Stimulated activated CD8-positive, alpha-beta memory T cell treated with anti-CD3 and anti-CD28 coated beads, Interleukin-7, amount 100 ng/mL, for 4 hours (primary cell): ENCODE measurements around the gene TBC1D19.
"Not testable (repeated sequence)": the region's sequence is repeated elsewhere in the genome, so short reads cannot be mapped to it uniquely, and the experiment has no call there.

Experiments
- DNase-seq, 2 donors: peaks; one replicate each; pipeline ENCODE4 v3.0.0-alpha.2; 2020; ENCODE audit warnings: low read depth in 2 of 2

The TBC1D19 gene

DNA sequence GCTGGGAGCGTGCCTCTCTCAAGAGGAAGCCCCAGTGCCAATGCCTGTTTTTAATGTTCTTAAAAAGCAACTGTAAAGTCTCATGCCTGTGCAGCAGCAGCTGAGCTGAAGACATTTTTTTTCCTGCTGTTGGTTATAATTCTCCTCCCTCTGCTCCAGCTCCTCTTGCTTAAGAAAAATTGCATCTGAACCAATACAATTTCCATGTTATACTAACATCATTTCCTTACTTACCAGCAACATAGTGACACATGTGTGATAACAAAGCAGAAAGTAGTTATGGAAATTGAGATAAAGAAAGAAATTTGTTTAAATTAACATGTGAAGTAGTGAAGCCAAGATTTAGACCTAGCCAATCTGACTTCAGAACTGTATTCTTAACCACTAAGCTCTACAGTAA lies 101.4 kb downstream of the TBC1D19 start:
- DNase-seq, result no peak

DNA sequence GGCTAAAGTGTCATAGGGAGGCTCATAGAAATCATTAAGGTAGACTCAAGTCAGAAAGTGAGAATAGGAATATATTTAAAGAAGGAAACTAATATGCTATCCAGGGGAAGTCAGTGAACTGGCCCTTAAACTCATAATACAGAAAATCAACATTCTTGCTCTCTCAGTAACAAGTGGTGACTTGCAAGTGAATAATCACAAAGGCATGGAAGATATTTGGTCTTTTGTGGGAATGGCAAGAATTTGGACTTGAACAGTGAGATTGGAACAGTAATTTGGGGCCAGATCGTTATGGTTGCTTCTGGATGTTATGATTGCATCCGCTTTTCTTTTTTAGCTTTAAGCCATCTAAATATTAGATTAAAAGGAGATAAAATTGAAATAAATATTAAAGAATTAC lies 103.8 kb downstream of the TBC1D19 start:
- no peak for DNase-seq

DNA sequence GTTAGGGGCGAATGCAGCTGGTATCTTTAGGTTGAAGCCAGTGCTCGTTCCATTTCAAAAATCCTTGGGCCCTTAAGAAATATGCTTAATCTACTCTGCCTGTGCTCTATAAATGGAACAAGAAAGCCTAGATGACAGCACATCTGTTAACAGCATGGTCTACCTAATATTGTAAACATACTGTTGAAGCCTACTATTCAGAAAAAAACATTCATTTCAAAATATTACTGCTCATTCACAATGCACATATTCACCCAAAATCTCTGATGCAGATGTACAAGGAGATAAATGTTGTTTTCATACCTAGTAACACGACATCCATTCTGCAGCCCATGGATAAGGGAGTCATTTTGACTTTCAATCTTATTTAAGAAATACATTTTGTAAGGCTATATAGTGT lies 106.6 kb downstream of the TBC1D19 start:
- DNase-seq, result no peak

DNA sequence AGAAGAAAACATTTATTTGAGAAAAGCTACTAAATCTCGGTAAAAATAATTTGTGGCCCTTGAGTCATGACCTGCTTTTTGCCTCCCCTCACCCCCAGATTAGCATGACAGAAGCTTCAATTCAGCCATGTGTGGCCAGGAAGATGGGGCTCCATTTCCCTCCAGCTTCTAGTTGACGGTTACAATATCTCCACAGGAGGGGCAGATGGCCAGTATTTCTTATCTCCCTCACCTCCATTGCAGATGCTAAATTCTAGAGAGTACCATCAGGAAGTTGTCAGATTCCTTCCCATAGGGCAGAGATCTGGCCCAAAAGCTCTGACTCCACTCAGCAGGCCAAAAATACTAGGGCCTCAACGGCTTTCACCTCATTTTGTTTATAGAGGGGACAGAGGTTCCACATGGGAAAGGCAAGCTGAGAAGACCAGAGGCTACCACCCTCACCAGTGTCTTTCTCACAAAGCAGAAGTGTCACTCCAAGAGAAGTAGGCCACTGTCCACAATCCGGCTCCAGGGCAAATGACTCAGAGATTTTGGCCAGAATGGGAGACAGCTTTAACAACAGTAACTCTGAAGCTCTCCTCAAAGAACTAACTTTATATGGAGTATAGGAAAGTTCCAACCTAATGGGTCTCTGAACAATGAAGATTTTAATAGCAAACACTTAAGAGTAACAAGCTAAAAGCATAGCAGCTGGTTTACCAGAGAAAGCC lies 108.3 kb downstream of the TBC1D19 start:
- DNase-seq, result no peak

DNA sequence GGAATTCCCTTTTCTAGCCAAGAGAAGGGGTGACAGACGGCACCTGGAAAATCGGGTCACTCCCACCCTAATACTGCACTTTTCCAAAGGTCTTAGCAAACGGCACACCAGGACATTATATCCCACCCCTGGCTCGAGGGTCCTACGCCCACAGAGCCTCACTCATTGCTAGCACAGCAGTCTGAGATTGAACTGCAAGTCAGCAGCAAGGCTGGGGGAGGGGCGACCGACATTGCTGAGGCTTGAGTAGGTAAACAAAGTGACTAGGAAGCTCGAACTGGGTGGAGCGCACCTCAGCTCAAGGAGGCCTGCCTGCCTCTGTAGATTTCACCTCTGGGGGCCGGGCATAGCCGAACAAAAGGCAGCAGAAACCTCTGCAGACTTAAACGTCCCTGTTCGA lies 110.2 kb downstream of the TBC1D19 start:
- DNase-seq, result not testable (repeated sequence)

DNA sequence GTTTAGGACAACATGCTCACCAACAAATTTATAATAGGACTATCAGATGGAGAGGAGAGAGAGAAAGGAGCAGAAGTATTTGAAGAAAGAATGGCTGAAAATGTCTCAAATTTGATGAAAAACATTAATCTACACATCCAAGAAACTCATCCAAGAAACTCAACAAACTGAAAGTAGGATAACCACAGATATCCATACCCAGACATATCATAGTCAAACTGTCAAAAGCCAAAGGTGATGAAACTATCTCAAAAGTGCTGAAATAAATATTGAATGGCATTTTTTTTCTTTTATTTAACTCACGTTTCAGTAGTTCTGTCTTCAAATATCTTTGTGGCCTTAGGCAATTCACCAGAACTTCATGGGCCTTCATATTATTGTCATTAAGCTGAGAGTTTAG lies 116.2 kb downstream of the TBC1D19 start:
- DNase-seq, result no peak

DNA sequence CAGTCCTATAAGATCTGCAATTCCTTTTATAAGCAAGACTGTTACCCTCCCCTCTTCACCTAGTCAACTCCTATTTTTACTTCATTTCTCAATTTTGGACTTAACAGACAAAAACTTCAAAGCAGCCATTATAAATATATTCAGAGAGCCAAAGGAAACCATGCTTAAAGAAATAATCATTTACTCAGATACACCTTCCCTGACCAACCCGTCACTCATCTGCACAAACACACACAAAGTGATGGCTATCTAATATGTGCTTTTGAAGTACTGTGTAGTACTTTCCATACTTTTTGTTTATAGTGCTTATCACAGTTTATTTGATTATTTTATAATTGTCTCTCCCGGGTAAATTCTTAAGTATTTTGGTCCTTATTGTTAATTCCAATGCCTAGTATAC lies 117.2 kb downstream of the TBC1D19 start:
- no peak for DNase-seq

DNA sequence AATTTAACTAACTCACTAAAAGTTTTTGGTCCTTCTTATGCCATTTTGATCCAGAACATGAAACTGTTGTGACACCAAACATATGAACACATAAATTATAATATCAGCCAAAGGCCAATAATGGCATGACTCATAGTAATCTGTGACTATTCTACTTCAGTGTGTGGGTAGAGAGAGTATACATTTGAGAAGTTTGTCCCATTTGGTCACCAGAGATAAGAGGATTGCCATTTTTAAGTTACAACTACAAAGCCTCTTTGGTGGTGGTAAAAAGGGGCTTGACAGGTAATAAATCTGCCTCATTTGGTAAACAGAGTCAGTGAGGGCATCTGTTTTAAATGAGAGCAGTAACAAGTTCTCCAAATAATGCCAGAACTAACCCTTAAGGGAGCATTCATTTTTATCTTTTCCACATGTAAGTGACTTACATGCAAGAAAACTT lies 117.9 kb downstream of the TBC1D19 start:
- DNase-seq, result no peak

DNA sequence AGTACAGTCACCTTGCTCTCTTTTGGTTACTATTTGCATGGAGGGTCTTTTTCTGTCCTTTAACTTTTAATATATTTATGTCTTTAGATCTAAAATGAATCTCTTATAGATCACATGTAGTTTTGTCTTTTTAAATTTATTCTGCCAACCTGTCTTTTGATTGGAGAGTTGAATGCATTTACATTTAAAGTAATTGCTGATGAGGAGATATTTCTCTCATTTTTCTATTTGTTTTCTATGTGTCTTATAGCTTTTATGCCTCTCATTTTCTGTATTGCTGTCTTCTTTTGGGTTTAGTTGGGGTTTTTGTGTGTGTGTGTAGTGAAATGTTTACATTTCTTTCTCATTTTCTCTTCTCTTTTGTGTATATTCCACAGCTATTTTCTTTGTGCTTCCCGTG lies 123.5 kb downstream of the TBC1D19 start:
- no peak for DNase-seq

DNA sequence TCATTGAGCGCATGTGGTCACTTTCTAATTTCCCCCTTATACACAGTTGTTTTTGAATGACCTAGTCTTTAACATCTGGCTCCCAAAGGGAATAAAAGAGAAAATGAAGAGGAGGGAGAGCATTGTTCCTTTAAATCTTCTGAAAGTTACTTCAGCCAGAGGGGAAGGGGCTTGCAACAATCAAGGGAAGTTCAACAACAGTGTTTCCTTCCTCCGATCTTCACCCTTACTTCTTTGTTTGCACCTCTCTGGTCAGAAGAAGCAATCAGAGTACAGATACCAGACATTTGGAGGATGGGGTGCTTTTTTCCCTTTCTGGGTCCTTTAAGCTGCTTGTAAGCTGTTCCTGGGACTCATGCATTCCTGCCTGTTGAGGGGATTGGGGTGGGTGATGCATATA lies 125.4 kb downstream of the TBC1D19 start:
- DNase-seq, result no peak

DNA sequence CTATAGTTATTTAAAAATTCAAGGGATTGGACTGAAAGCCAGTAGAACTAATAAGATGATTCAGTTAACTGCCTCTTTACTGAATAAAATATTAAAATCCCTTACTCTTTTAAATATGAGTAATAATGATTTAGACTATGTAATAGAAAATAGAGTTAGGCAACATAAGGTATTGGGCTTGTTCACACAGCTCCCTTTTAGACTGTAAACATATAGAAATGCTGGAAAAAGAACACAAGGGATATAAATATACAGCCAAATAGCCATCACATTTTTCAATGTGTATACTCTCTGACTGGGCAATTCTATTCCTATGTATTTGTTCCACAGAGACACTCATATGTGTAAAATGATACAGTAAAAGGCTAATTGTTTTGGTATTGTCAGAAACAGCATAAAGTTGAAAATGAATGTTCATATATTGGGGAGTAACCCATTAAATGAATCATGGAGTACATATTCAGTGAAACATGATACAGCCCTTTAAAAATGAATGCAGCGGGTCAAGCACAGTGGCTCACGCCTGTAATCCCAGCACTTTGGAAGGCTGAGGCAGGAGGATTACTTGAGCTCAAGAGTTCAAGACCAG lies 129.8 kb downstream of the TBC1D19 start:
- no peak for DNase-seq

DNA sequence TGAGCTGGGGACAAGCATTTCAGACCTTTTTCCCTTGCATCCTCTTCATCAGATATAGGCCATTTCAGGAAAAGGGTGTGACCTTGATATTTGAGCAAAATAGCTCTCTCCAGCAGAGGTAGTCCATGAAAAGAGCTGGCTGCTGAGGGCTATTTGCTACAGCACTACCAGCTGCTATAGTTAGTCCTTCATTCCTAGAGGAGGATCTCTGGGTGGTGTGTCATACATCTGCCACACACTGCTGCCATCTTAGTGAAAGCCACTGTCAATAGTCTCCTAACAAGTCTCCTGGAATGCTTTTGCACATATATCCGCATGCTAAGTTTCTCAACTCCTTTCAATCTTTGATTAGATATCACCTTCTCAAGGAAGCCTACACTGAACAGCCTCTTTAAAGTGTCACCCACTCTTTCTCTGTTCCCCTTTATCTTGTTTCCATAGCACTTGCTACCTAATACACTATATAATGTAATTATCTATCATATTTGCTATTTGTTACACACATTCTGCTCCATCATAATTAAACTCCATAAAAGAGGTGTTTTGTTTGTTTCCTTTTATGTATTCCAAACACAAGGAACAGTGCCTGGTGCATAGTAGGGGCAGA lies 131.9 kb downstream of the TBC1D19 start:
- DNase-seq, result no peak

DNA sequence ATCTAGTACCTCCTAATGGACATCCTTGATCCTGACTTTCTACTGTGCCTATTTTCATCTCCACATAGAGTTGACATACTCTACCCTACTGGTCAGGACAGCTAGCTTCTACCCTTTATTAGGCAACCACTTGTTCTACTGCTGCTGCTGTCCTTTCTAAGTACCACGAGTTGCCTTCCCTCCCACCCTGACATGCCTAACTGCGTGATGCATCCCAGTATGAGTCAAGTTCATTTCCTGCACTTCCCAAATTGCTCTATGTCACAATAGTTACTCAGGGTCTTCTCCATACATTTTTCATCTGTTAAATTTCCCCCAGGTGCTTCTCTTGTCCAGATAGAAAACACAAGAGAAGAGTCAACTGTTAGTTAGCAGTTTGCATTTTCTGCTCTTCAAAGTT lies 133.4 kb downstream of the TBC1D19 start:
- DNase-seq, result no peak

DNA sequence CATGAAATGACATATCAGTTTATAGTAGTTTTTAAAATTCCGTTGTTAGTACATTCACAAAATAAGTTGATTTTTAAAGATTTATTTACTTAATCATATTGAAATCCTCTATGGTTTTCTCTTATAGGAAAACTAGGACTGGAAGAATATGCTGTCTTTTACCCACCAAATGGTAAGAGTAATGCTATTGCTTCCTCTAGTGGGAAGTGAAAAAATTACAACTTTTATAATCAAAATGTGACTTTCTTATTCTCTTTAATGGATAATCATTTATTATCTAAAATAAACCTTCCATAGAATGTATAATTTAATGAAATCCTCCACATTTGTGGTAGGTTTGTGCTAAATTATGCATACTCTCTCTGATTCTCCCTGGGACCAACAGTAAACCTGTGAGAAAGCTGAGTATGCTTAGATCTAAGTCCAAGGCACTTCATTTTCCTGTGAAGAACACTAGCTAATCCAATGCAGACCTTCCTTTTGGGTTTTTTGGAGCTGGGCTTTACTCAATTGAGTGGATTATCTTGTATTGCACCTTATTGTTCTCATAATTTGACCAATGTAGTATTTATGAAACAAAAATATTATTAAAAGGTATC lies 136.2 kb downstream of the TBC1D19 start:
- no peak for DNase-seq

DNA sequence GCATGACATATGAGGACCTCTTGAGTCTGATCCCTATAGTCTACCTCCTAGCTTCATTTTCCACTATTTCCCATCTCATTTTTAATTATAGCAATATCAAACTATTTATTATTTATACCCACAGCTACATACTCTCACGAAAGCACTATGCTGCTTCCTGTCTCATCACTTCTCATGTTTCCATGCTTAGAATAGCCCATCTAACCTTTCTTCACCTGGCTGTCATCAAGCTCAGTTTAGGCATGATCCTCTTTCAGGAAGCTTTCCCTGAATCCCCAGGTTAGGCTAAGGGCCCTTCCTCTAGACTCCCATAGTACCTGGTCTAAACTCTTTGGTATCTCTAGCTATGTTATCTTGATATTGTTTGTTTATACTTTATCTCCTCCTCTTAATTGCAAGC lies 137.8 kb downstream of the TBC1D19 start:
- DNase-seq, result no peak

DNA sequence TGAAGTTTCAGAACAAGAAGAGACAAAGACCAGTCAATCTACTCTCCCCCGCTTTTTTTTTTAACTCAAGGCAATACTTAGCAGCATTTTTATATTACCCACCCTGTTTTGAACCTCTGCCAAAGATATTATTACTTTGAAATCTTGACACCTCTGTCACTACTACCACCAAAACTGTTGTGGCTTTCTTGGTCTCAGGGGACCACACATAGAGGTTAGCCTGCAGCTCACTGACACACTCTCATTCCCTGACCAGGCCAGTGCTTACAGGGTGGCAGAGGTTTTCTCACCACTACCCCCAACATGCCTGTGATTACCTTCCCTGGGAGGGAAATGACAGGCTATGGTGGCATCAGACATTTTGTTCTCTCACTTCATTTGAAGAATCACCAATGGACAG lies 139.3 kb downstream of the TBC1D19 start:
- no peak for DNase-seq

DNA sequence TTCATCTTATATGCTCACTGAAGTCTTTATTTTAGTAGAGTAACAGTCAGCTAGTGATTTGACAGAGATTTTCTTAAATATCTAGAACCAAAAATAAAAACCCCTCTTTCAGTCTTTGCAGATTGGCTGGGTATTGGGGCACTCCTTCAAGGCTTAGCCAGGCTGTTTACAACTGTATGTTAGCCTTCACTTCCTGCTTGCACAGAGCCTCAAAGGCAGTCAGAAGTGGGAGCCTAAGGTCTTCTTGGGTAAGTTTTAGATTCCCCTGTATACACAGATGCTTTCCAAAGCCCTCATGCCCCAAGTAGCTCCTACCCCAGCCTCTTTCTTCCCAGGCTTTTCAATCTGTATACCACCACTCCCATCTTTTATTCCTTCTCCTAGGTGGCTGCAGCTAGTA lies 140.7 kb downstream of the TBC1D19 start:
- no peak for DNase-seq

DNA sequence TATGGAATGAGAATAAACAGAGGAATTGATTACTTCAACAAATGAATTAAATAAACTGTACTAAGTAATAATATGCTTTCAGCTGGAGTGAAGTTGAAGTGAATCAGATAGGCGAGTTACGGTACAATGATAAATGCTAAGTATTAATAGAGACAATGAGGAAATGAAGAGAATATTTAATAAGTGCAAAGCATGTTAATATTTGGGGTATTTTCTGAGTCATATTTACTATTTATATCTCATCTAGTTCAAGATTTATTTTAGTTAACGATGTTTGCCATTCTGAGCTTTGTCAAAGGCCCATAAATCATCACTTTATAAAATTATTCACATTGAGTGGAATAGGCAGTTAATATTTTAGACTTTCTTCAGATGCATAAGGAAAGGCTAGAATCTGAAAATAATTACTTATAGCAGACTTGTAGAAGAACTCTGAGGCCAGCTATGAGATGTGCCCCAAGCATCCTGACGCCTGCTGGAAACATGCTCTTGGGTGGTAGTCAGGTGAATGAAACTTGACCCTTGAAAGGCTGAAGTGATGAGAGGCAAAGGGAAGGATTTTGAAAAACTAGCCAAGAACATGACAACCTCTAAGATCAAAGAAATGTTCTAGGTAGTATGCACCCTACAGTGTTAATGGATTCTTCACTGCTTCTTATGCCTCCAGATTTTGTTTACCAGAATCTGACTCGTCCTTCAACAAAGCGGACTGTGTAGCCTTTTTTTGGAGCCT lies 142.9 kb downstream of the TBC1D19 start:
- no peak for DNase-seq

DNA sequence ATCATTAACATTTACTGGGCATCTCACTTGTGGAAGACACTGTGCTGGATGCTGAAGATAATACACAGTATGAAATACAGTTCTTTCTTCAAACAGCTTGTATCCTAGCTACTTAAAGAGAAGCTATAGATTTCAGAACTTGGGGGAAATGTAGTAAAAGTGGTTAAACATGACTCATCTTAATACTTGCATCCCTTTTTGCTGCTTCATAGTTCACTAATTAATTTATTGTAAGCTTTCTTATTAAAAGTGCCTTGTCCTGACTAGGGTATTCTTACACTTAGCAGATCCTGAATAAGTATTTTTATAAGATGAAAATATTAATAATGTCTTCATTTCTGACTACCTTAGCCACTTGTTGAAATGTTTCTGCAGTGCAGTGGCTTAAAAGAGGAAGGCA lies 144.0 kb downstream of the TBC1D19 start:
- no peak for DNase-seq

DNA sequence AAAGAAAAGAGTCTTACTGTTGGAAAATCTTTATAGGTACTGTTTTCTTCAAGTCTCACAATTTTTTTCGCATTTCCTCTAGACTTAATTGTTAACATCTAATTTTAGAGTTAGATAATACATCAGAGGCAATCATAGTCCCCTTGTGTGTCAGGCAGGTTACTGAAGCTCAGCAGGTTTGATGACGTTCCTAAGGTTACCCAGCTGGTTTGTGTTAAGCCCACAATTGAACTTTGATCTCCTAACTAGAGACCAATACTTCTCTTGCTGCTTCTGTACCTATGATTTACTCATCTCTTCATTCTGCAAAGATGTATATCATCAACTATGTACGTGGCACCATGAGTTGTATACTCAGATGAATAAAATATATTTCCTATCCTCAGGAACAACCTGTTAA lies 145.1 kb downstream of the TBC1D19 start:
- no peak for DNase-seq

DNA sequence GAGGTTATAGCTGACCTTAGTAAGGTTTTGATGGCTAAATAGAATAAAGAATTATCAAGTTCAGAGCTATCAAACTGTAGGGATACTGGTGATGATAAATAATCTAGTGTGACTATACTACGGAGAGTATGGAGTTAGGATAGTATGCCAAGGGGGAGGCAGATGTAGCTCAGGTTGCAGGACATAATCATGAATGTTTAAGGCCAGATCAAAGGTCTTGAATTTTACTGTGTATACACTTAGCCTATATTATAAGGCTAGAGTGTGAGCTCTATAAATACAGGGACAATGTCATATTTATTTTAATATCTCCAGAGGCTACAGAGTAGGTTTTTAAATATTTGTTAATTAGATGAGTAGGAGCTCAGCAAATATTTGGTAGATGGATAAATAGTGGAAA lies 145.7 kb downstream of the TBC1D19 start:
- DNase-seq, result no peak

DNA sequence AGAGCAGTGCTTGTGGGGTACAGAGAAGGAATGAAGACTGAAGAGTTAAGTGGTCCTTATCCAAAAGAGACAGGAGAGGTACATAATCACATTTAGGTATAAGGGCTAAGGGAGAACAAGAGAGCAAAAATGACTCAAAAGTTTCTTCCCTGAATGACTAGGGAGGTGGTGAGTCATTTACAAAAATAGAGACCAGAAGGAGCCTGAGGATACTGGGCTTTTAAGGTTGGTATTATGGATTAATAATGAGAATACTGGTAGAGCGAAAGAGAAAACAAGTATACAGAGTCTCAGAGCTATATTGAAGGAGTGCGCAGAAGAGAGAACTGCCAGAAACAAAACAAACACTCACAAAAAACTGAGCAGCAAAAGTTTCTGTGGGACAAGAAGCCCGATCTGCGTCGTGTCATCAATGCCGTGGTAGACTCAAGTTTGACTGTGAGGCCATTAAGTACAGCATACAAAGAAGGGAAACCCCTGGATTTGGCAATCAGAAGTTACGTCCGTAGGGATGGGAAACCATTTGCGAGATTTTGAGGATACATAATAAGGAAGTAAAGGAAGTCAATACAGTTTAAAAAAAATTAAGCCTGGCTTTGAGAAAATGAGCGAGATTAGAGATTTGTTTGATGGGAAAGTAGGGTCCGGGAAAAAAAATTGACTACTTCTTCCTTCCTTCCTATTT lies 147.6 kb downstream of the TBC1D19 start:
- no peak for DNase-seq
